ENCODE results near the gene TOLLIP. TPM values are rescaled to one million over a fixed set of nuclear protein-coding genes. Genes with fewer than 3 reads are reported as not detected.
A peak's percentile ranks its signal among the peaks of the same experiment; 100 is the strongest.

The TOLLIP gene
- total RNA-seq, 4 donors from 2014 or later, result 43.7 to 77.3 (median 70.6) TPM

GRCh38 chr11:1224491-1225385 lies 84.7 kb downstream of the TOLLIP start:
- Histone ChIP-seq H3K9me3 (no peaks in the 10 kb centered on the region), H3K27ac (no peak overlapping the region), H3K4me1 (peaks cover 0 to 8% (median 0%) of the 10 kb centered on the region in 4 donors), H3K4me3 (no peak overlapping the region), H3K36me3 (no peaks in the 10 kb centered on the region), H3K27me3 (no peaks in the 10 kb centered on the region)
- DNase-seq, result peak in 2 of 3 donors; percentile 43 to 50
- no peak for TF ChIP-seq CTCF (IDR thresholded peaks at IDR 0.05)
- no peak for TF ChIP-seq POLR2A (IDR thresholded peaks at IDR 0.05)

Small RNAs within 50 kb of the gene (small RNA-seq; reads per million reads assigned to genes)
- 0 reads per million in 2 donors for gene MIR6744

Other genes starting within 250 kb of the TOLLIP start
- gene MUC2, start 234.8 kb downstream of the TOLLIP start, total RNA-seq, result 1,000 to 10,000 TPM in 2 of 4 donors, 100 to 1,000 TPM in 2; 817 to 1,165 (median 1,010) TPM
- gene MUC5AC, start 151.7 kb downstream of the TOLLIP start, total RNA-seq, result not detected
- 10 to 100 TPM in 2 of 4 donors, 1 to 10 TPM in 1, under 1 TPM in 1; 0.18 to 25.6 (median 10.5) TPM for gene MUC5B, start 86.6 kb downstream of the TOLLIP start, total RNA-seq
- gene BRSK2, start 80.3 kb upstream of the TOLLIP start, total RNA-seq, result 1 to 10 TPM in 1 of 4 donors, under 1 TPM in 2, not detected in 1; 0.35 to 6.4 (median 0.40) TPM
- gene MOB2, start 177.1 kb upstream of the TOLLIP start, total RNA-seq, result 10 to 100 TPM; 34.7 to 50.4 (median 40.5) TPM

All from Peyer's patch (tissue), 4 donors.